Measurements from ENCODE around the gene ITSN1. TPM values are rescaled to one million over a fixed set of nuclear protein-coding genes. Genes with fewer than 3 reads are reported as not detected.
"Not testable (repeated sequence)": the region's sequence is repeated elsewhere in the genome, so short reads cannot be mapped to it uniquely, and the experiment has no call there.

The ITSN1 gene
- total RNA-seq, 1 experiment from 2014 or later = 53.0 TPM

- no peak for DNase-seq (ENCODE audit: low spot score)
Measured at GRCh38 chr21:33892853-33893252, 250.6 kb downstream of the ITSN1 start.

GRCh38 chr21:33893917-33894316 lies 251.6 kb downstream of the ITSN1 start:
- DNase-seq (ENCODE audit: low spot score) = no peak

- peak; percentile 88 for DNase-seq (ENCODE audit: low spot score)
Measured at GRCh38 chr21:33894736-33895288, 252.5 kb downstream of the ITSN1 start.

GRCh38 chr21:33895356-33895755 lies 253.1 kb downstream of the ITSN1 start:
- DNase-seq (ENCODE audit: low spot score) = no peak

- DNase-seq (ENCODE audit: low spot score) = no peak
Measured at GRCh38 chr21:33896691-33897090, 254.4 kb downstream of the ITSN1 start.

GRCh38 chr21:33897098-33897497 lies 254.8 kb downstream of the ITSN1 start:
- no peak for DNase-seq (ENCODE audit: low spot score)

GRCh38 chr21:33897739-33898138 lies 255.4 kb downstream of the ITSN1 start:
- no peak for DNase-seq (ENCODE audit: low spot score)

- DNase-seq (ENCODE audit: low spot score) = no peak
Measured at GRCh38 chr21:33898586-33898985, 256.3 kb downstream of the ITSN1 start.

GRCh38 chr21:33899199-33899598 lies 256.9 kb downstream of the ITSN1 start:
- DNase-seq (ENCODE audit: low spot score) = no peak

- DNase-seq (ENCODE audit: low spot score) = peak; percentile 69
Measured at GRCh38 chr21:33901412-33902288, 259.3 kb downstream of the ITSN1 start.

- DNase-seq (ENCODE audit: low spot score) = no peak
Measured at GRCh38 chr21:33902349-33902748, 260.0 kb downstream of the ITSN1 start.

GRCh38 chr21:33904041-33904440 lies 261.7 kb downstream of the ITSN1 start:
- no peak for DNase-seq (ENCODE audit: low spot score)

GRCh38 chr21:33908760-33909159 lies 266.5 kb downstream of the ITSN1 start:
- DNase-seq (ENCODE audit: low spot score) = no peak

GRCh38 chr21:33909756-33910155 lies 267.5 kb downstream of the ITSN1 start:
- no peak for DNase-seq (ENCODE audit: low spot score)

- DNase-seq (ENCODE audit: low spot score) = no peak
Measured at GRCh38 chr21:33914188-33914587, 271.9 kb downstream of the ITSN1 start.

GRCh38 chr21:33915368-33916199 lies 273.3 kb downstream of the ITSN1 start, which contains the start of gene ATP5PO:
ATP5PO (minus strand) TSS chr21:33915804; CDS start chr21:33915763, 41 bp downstream.
- peak; percentile 99 for DNase-seq (ENCODE audit: low spot score)

GRCh38 chr21:33916200-33916567 lies 273.9 kb downstream of the ITSN1 start:
- DNase-seq (ENCODE audit: low spot score) = no peak

GRCh38 chr21:33917421-33917820 lies 275.1 kb downstream of the ITSN1 start:
- no peak for DNase-seq (ENCODE audit: low spot score)

- DNase-seq (ENCODE audit: low spot score) = peak; percentile 85
Measured at GRCh38 chr21:33924079-33924765, 281.9 kb downstream of the ITSN1 start.

GRCh38 chr21:33924766-33925100 lies 282.4 kb downstream of the ITSN1 start:
- DNase-seq (ENCODE audit: low spot score) = no peak

- DNase-seq (ENCODE audit: low spot score) = not testable (repeated sequence)
Measured at GRCh38 chr21:33926248-33926647, 283.9 kb downstream of the ITSN1 start.
